GM23338 (cell line): ENCODE measurements around the gene PCNX1. TPM values are rescaled to one million over a fixed set of nuclear protein-coding genes. Genes with fewer than 3 reads are reported as not detected.
A peak's percentile ranks its signal among the peaks of the same experiment; 100 is the strongest.

Experiments
- ATAC-seq: fragments of 200-7000 bp; cut with Tn5 transposase; 3 replicates; pipeline ENCODE4 v1.9.1; 2020
- DNase-seq: peaks from one replicate; pipeline ENCODE4 v3.0.0-alpha.2; 2015; ENCODE audit warnings: low spot score
- H2AFZ ChIP-seq: fragments of 200-600 bp; sonication (generic); 2 replicates; pipeline ENCODE4 v1.8.0; 2016; ENCODE audit warnings: antibody characterized with exemption, mild to moderate bottlenecking, moderate library complexity
- H3F3A ChIP-seq: fragments of 200-600 bp; sonication (generic); replicated peaks from 2 replicates; pipeline ENCODE4 v1.8.0; 2017; ENCODE audit warnings: antibody characterized with exemption, mixed run types, low read depth
- H3K27ac ChIP-seq: fragments of 200-600 bp; sonication (generic); 2 replicates; pipeline ENCODE4 v1.6.1; 2016; ENCODE audit warnings: low read depth
- H3K27me3 ChIP-seq: fragments of 200-600 bp; sonication (generic); 2 replicates; pipeline ENCODE4 v1.8.0; 2016; ENCODE audit warnings: mild to moderate bottlenecking, mixed run types, moderate library complexity; ENCODE audit not compliant: insufficient read depth
- H3K36me3 ChIP-seq: fragments of 200-600 bp; sonication (generic); 2 replicates; pipeline ENCODE4 v1.8.0; 2016; ENCODE audit warnings: mild to moderate bottlenecking; ENCODE audit not compliant: insufficient read depth
- H3K4me1 ChIP-seq: fragments of 200-600 bp; sonication (generic); 2 replicates; pipeline ENCODE4 v1.8.0; 2016; ENCODE audit warnings: mild to moderate bottlenecking, moderate library complexity; ENCODE audit not compliant: insufficient read depth
- H3K4me2 ChIP-seq: fragments of 200-600 bp; sonication (generic); 2 replicates; pipeline ENCODE4 v1.7.1; 2017; ENCODE audit warnings: mixed run types
- H3K4me3 ChIP-seq: fragments of 200-600 bp; sonication (generic); 2 replicates; pipeline ENCODE4 v1.6.1; 2016; ENCODE audit warnings: mixed run types
- H3K79me2 ChIP-seq: fragments of 200-600 bp; sonication (generic); replicated peaks from 2 replicates; pipeline ENCODE4 v1.8.0; 2017; ENCODE audit warnings: mild to moderate bottlenecking; ENCODE audit not compliant: insufficient read depth
- H3K9me2 ChIP-seq: fragments of 200-600 bp; sonication (generic); 2 replicates; pipeline ENCODE4 v1.8.0; 2017; ENCODE audit not compliant: insufficient read depth
- H4K20me1 ChIP-seq: fragments of 200-600 bp; sonication (generic); replicated peaks from 2 replicates; pipeline ENCODE4 v1.8.0; 2017; ENCODE audit warnings: mild to moderate bottlenecking; ENCODE audit not compliant: insufficient read depth
- H3K27ac Mint-ChIP-seq: 2 replicates; pipeline ENCODE4 v1.8.0; 2020; ENCODE audit warnings: inconsistent platforms, mild to moderate bottlenecking, moderate library complexity, mixed read lengths
- H3K27me3 Mint-ChIP-seq: 3 replicates; pipeline ENCODE4 v1.8.0; 2022; ENCODE audit warnings: low read depth, mild to moderate bottlenecking, moderate library complexity, mixed read lengths, inconsistent platforms; ENCODE audit not compliant: insufficient read depth, poor library complexity
- H3K36me3 Mint-ChIP-seq: 3 replicates; pipeline ENCODE4 v1.8.0; 2021; ENCODE audit warnings: low read depth, mild to moderate bottlenecking, inconsistent platforms, moderate library complexity, mixed read lengths
- H3K4me1 Mint-ChIP-seq: 3 replicates; pipeline ENCODE4 v1.8.0; 2020; ENCODE audit warnings: mild to moderate bottlenecking, inconsistent platforms, mixed read lengths
- H3K4me3 Mint-ChIP-seq: 3 replicates; pipeline ENCODE4 v1.8.0; 2021; ENCODE audit warnings: moderate library complexity, mild to moderate bottlenecking, inconsistent platforms, mixed read lengths
- H3K9me3 Mint-ChIP-seq: 3 replicates; pipeline ENCODE4 v1.8.0; 2020; ENCODE audit warnings: moderate library complexity, mild to moderate bottlenecking, inconsistent platforms, mixed read lengths
- EZH2 ChIP-seq: fragments of 200-600 bp; sonication (generic); IDR thresholded peaks from one replicate; pipeline ENCODE4 v1.8.0; 2017; ENCODE audit warnings: antibody characterized with exemption, mild to moderate bottlenecking, low read depth; ENCODE audit not compliant: unreplicated experiment
- POLR2AphosphoS5 ChIP-seq: IDR thresholded peaks from 2 replicates; pipeline ENCODE4 v1.6.1; 2016; ENCODE audit warnings: antibody characterized with exemption, low read depth
- ZNF114 ChIP-seq: fragments of 250-450 bp; sonication (Bioruptor Pico); IDR thresholded peaks from 2 replicates; pipeline ENCODE4 v1.5.0; 2020; ENCODE audit warnings: mild to moderate bottlenecking, moderate library complexity
- polyA plus RNA-seq: library from polyadenylated mRNA; unstranded; fragments of >200 nt; fragmentation: Nextera tagmentation; extraction: Ambion mirVana; gene quantifications from 2 replicates; pipeline ENCODE4 v1.2.1, GENCODE V29; 2016
- total RNA-seq: library from RNA; depleted of rRNA; stranded (reverse); fragments of >200 nt; shearing (Covaris generic); gene quantifications from 2 replicates; pipeline ENCODE4 v1.2.3, GENCODE V29; 2014
- TF ChIP-seq, protein P1 (sequence below): fragments of 250-450 bp; sonication (Bioruptor Pico); IDR thresholded peaks from 2 replicates; pipeline ENCODE4 v1.5.0; 2020; ENCODE audit warnings: mild to moderate bottlenecking, moderate library complexity
- TF ChIP-seq, protein P2 (sequence below), 2 experiments: fragments of 200-600 bp in 1 of 2; sonication (generic) in 1 of 2; conservative IDR thresholded peaks; 2 replicates each; pipeline versions ENCODE4 v1.5.1 to v1.6.1; 2016 to 2017; ENCODE audit warnings: antibody characterized with exemption in 2 of 2, low read depth in 2 of 2, mild to moderate bottlenecking in 2 of 2, moderate library complexity in 1 of 2

Gene PCNX1
- total and polyA plus RNA-seq, 2 experiments from 2014 or later, result 19.4 to 53.1 TPM

DNA sequence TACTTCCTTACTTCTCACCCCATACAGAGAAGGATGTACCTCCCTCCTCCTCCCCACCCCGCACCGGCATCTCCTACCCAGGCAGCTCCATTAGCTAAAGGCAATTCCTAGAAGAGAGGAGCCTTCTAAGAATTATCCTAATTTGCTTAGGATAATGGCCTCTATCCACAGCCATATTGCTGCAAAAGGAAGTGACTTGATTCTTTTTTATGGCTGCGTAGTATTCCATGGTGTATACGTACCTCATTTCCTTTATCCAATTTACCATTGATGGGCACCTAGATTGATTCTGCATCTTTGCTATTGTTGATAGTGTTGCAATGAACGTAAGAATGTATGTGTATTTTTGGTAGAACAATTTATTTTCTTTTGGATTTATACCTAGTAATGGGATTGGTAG lies 189.7 kb downstream of the PCNX1 start (continued):
- TF ChIP-seq, protein P1, sequence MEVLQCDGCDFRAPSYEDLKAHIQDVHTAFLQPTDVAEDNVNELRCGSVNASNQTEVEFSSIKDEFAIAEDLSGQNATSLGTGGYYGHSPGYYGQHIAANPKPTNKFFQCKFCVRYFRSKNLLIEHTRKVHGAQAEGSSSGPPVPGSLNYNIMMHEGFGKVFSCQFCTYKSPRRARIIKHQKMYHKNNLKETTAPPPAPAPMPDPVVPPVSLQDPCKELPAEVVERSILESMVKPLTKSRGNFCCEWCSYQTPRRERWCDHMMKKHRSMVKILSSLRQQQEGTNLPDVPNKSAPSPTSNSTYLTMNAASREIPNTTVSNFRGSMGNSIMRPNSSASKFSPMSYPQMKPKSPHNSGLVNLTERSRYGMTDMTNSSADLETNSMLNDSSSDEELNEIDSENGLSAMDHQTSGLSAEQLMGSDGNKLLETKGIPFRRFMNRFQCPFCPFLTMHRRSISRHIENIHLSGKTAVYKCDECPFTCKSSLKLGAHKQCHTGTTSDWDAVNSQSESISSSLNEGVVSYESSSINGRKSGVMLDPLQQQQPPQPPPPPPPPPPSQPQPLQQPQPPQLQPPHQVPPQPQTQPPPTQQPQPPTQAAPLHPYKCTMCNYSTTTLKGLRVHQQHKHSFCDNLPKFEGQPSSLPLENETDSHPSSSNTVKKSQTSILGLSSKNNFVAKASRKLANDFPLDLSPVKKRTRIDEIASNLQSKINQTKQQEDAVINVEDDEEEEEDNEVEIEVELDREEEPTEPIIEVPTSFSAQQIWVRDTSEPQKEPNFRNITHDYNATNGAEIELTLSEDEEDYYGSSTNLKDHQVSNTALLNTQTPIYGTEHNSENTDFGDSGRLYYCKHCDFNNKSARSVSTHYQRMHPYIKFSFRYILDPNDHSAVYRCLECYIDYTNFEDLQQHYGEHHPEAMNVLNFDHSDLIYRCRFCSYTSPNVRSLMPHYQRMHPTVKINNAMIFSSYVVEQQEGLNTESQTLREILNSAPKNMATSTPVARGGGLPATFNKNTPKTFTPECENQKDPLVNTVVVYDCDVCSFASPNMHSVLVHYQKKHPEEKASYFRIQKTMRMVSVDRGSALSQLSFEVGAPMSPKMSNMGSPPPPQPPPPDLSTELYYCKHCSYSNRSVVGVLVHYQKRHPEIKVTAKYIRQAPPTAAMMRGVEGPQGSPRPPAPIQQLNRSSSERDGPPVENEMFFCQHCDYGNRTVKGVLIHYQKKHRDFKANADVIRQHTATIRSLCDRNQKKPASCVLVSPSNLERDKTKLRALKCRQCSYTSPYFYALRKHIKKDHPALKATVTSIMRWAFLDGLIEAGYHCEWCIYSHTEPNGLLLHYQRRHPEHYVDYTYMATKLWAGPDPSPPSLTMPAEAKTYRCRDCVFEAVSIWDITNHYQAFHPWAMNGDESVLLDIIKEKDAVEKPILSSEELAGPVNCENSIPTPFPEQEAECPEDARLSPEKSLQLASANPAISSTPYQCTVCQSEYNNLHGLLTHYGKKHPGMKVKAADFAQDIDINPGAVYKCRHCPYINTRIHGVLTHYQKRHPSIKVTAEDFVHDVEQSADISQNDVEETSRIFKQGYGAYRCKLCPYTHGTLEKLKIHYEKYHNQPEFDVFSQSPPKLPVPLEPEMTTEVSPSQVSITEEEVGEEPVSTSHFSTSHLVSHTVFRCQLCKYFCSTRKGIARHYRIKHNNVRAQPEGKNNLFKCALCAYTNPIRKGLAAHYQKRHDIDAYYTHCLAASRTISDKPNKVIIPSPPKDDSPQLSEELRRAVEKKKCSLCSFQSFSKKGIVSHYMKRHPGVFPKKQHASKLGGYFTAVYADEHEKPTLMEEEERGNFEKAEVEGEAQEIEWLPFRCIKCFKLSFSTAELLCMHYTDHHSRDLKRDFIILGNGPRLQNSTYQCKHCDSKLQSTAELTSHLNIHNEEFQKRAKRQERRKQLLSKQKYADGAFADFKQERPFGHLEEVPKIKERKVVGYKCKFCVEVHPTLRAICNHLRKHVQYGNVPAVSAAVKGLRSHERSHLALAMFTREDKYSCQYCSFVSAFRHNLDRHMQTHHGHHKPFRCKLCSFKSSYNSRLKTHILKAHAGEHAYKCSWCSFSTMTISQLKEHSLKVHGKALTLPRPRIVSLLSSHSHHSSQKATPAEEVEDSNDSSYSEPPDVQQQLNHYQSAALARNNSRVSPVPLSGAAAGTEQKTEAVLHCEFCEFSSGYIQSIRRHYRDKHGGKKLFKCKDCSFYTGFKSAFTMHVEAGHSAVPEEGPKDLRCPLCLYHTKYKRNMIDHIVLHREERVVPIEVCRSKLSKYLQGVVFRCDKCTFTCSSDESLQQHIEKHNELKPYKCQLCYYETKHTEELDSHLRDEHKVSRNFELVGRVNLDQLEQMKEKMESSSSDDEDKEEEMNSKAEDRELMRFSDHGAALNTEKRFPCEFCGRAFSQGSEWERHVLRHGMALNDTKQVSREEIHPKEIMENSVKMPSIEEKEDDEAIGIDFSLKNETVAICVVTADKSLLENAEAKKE (CRISPR knock-in tag), result no peak
- TF ChIP-seq ZNF114 (CRISPR knock-in tag) (no peak), POLR2AphosphoS5 (no peak)

DNA sequence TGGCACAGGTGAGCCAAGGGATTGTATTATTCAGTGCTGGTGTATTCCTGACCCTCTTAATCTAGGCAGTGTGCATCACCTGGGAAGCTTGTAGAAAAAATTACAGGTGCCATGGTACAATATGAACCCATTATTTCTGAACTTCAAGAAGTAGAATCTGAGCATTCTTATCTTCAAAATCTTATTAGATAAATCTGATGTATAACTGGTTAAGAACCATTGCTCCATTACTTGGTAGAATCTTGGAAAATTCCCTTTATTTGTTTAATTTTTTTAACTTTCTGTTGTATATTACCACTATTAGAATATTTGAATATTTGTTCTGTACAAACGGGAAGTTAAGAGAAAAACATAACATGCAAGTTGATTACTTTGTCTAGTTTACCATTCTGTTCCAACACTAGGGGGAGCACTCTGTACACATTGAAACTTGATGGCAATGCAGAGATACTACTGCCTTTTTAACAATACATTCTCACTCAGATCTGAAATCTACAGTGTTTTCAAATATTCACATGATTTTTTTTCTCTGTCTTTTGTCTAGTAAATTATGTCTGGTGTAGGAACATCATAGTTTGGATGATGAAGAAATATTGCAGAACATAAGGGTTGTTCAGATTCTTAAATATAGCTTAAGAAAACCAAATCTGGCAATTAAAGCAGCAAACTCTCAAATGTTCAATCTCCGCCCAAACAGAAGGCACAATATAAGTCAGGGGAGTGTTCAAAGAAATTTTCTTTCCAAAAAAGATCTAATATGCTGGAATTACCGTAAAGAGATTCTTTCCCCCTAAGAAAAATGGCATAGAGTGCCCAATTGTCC lies 196.6 kb downstream of the PCNX1 start:
- Mint-ChIP-seq H3K27me3 (no peaks in the 10 kb centered on the region), H3K4me3 (no peak overlapping the region), H3K9me3 (no peaks in the 10 kb centered on the region), H3K36me3 (peaks cover 29% of the 10 kb centered on the region), H3K4me1 (no peaks in the 10 kb centered on the region), H3K27ac (0 out of 2 replicates have a peak overlapping the region, but pooled peaks have one; percentile 49)
- DNase-seq (peak; percentile 72), ATAC-seq (no peak; the same call in 2 of the 3 replicates)
- Histone ChIP-seq H3K36me3 (peaks cover 13% of the 10 kb centered on the region), H3K27ac (0 out of 2 replicates have a peak overlapping the region, but pooled peaks have one; percentile 6), H4K20me1 (no peaks in the 10 kb centered on the region), H3K27me3 (no peaks in the 10 kb centered on the region), H2AFZ (no peak overlapping the region), H3K4me2 (no peak overlapping the region), H3K79me2 (0 out of 2 replicates have a peak, but pooled peaks cover 4% of the 10 kb centered on the region), H3K4me3 (no peak overlapping the region), H3K4me1 (no peaks in the 10 kb centered on the region), H3K9me2 (no peaks in the 10 kb centered on the region), H3F3A (no peaks in the 10 kb centered on the region)
- no peak for TF ChIP-seq EZH2
- TF ChIP-seq, protein P2, sequence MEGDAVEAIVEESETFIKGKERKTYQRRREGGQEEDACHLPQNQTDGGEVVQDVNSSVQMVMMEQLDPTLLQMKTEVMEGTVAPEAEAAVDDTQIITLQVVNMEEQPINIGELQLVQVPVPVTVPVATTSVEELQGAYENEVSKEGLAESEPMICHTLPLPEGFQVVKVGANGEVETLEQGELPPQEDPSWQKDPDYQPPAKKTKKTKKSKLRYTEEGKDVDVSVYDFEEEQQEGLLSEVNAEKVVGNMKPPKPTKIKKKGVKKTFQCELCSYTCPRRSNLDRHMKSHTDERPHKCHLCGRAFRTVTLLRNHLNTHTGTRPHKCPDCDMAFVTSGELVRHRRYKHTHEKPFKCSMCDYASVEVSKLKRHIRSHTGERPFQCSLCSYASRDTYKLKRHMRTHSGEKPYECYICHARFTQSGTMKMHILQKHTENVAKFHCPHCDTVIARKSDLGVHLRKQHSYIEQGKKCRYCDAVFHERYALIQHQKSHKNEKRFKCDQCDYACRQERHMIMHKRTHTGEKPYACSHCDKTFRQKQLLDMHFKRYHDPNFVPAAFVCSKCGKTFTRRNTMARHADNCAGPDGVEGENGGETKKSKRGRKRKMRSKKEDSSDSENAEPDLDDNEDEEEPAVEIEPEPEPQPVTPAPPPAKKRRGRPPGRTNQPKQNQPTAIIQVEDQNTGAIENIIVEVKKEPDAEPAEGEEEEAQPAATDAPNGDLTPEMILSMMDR (conservative IDR thresholded peaks at IDR 0.05; ENCODE audit: low read depth in 2 of 2), result peak; percentile 74 to 94
